HG03045 (cell line): Measurements from ENCODE around the gene PAQR7.

ENCODE experiments used
- ATAC-seq: cut with Tn5 transposase; IDR thresholded peaks from one replicate; pipeline ENCODE4 v1.9.1; 2021; ENCODE audit warnings: mild to moderate bottlenecking, moderate library complexity; ENCODE audit not compliant: unreplicated experiment

The PAQR7 gene

GRCh38 chr1:25819491-25820246 is 55.8 kb downstream of the PAQR7 start, which contains the start of gene MTFR1L:
MTFR1L (plus strand) TSS chr1:25819954; CDS start chr1:25823105, 3,151 bp downstream.
- peak; percentile 87 for ATAC-seq

GRCh38 chr1:25818569-25818968 is 56.9 kb downstream of the PAQR7 start:
- no peak for ATAC-seq

GRCh38 chr1:25817840-25818501 is 57.5 kb downstream of the PAQR7 start:
- ATAC-seq = no peak

GRCh38 chr1:25816112-25816718 is 59.3 kb downstream of the PAQR7 start:
- no peak for ATAC-seq

- ATAC-seq = no peak
These were observed 60.0 kb downstream of the PAQR7 start for GRCh38 chr1:25815208-25816111.

GRCh38 chr1:25814549-25815087 is 60.9 kb downstream of the PAQR7 start:
- no peak for ATAC-seq

GRCh38 chr1:25813734-25814471 is 61.6 kb downstream of the PAQR7 start:
- ATAC-seq = no peak

GRCh38 chr1:25813071-25813733 is 62.3 kb downstream of the PAQR7 start:
- no peak for ATAC-seq
